ENCODE data around the gene DOCK11. TPM values are rescaled to one million over a fixed set of nuclear protein-coding genes. Genes with fewer than 3 reads are reported as not detected.
"Not testable (repeated sequence)": the region's sequence is repeated elsewhere in the genome, so short reads cannot be mapped to it uniquely, and the experiment has no call there.

Gene DOCK11
- polyA plus RNA-seq, 4 donors = 15.3 to 89.2 (median 26.5) TPM

DNA sequence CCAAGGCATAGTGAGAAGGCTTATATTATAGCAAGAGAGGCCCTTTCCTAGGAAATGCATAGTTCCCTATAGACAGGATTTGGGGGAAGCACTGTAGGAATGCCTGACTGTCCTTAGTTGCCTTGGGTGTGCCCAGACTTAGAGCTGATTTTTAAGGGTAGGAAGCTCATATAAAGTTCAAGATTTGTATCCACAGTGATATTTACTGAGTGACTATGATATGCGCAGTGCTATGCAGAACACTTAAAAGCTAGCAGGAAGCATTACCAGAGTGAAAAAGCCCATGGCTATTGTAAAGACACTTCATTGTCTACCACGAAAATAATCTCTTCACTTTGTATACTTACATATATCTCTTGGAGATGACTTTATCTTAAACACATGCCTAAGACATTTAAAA is 181.7 kb downstream of the DOCK11 start:
- no peak for DNase-seq (ENCODE audit: low read depth in 4 of 4, low spot score in 3 of 4)

GRCh38 chrX:118679290-118679689 is 183.7 kb downstream of the DOCK11 start:
- DNase-seq (ENCODE audit: low read depth in 4 of 4, low spot score in 3 of 4) = no peak

DNA sequence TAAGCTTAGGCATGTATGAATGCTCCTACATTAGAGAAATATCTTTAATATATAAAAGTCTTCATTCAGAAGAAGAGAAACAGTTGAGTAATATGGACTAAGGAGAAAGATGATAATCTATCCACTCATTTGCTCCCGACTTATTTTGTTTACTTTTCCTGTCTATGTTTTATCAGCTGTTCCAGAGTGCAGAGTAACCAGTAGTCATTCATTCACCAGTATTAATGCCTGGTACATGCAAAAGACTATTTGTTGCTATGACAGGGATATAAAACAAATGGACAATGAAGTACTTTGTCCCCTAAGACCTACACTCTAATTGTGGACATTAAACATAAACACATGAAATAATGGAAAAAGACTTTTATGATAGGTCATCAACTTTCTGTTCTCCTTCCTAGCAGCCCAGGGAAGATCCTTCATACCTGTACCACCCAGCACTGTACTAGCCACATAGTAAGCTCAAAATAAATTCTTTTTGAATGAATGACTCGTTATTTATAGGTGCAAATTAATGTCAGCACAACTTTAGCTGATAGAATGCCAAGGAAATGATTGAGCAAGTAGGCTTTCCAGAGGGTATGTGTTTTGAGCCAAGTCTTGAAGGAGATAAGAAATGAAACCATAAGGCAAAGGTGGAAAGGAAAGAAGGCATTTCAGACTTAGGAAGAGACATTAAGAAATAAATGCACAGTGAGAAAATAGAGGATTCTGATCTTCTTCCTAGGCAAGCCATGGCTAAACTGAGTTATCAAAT is 186.8 kb downstream of the DOCK11 start:
- no peak for DNase-seq (ENCODE audit: low read depth in 4 of 4, low spot score in 3 of 4)

DNA sequence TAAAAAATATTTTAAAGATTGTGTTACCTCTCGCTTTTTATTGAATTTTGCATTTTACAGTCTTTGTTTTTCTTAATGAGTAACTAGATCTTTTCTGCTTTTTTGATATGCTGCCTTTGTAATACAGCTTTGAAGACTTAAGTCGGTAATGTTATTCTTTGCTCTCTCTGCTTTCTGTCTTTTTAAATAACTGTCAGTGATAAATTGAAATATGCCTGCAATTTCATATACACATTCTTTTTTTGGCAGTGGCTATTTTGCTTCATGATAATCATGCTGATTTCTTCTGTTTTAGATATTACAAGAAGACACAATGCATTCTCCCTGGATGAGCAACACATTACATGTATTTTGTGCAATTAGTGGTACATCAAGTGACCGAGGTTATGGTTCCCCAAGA is 189.8 kb downstream of the DOCK11 start:
- no peak for DNase-seq (ENCODE audit: low read depth in 4 of 4, low spot score in 3 of 4)

DNA sequence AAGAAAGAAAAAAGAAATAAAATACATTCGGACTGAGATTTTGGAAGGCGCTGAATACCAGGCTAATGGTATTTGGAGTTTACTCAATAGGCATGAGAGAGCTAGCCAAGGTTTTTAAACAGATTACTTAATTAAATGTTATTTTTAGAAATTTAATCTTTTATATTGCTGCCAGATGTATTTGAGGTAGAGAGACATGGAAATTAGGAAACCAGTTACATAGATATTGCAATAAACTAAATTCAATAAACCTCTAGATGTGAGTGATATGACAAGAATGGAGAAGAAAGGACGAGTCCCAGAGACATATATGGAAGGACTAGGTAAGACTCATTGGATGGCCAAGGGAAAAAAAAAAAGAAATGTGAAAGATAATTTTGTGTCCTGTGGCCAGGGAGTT is 193.3 kb downstream of the DOCK11 start:
- no peak for DNase-seq (ENCODE audit: low read depth in 4 of 4, low spot score in 3 of 4)

DNA sequence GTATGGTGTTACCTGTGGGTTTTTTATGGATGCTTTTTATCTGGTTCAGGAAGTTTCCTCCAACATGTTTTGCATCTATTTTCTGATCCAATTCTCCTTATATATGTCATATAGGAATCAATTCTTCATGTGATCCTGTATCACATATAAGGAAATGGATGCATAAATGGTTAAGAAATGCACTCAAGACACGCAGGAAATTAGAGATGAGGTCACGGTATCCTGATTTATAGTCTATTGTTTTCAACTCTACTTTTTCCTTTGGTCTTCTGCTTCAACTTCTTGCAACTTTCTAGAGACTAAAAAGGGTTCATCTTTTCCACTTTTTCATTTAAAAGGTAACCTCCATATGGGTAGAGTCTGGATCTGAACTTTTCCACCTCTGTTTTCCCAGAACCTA is 198.2 kb downstream of the DOCK11 start:
- no peak for DNase-seq (ENCODE audit: low read depth in 4 of 4, low spot score in 3 of 4)

DNA sequence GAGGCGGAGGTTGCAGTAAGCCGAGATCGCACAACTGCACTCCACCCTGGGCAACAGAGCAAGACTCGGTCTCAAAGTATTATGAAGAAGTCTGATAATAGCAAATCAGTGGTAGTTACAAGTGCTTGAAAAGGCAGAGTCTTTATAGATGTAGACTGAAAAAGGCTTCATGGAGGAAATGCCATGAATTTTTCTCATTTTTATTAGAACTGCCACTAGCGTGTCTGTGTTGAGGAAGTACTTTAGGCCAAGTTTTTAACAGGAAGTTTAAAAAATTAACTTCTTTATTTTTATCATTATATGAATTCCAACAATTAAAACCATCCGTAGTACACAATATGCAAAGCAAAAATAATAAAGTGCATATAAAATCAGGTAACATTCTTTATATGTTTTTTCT is 199.0 kb downstream of the DOCK11 start:
- no peak for DNase-seq (ENCODE audit: low read depth in 4 of 4, low spot score in 3 of 4)

DNA sequence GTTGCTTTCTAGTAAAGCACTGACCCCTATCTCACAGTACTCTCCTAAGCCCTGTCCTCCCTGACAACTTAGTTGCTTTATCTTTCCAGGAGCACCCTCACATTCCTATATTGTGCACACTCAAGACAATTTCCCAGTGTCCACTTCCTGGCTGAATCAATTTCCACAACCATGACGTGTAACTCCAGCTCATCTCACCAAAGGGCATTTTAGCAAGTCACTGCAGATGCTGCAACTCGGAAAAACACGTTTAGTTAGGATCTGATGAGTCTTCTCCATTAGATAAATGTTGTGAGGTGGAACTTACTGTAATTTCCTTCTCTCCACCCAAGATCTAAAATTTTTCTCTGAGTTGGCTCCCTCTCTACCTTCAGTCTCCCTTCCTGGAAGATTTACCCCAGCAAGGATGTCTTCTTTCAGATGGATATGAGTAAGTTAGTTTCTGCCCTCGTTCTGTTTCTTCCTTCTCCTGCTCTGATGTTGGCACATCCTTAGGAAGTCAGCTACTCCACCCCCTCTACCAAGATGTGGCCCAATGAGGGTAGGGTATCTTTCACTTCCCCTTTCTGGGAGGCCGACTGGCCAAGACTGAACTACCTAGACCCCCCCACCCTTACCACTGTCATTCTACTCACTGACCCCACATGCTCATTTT is 203.0 kb downstream of the DOCK11 start:
- no peak for DNase-seq (ENCODE audit: low read depth in 4 of 4, low spot score in 3 of 4)

DNA sequence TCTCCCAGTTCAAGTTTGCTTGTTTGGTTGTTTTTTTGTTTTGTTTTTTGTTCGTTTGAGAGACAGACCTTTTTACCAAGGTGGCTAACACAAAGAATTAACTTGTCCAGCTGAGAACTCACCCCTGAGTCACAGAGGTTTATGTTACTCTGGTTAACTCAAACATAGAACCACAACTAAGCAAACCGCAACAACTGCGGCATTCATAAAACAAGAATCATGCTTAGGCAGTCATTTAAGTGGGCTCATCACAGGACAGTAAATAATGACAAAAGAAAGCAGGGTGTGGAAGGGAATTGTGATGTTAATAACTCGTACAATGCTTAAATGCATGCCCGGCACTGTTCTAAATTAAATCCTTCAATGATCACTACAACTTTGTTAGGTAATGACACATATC is 207.1 kb downstream of the DOCK11 start:
- no peak for DNase-seq (ENCODE audit: low read depth in 4 of 4, low spot score in 3 of 4)

- DNase-seq (ENCODE audit: low read depth in 4 of 4, low spot score in 3 of 4) = no peak
These were observed 211.1 kb downstream of the DOCK11 start for GRCh38 chrX:118706681-118707080.

DNA sequence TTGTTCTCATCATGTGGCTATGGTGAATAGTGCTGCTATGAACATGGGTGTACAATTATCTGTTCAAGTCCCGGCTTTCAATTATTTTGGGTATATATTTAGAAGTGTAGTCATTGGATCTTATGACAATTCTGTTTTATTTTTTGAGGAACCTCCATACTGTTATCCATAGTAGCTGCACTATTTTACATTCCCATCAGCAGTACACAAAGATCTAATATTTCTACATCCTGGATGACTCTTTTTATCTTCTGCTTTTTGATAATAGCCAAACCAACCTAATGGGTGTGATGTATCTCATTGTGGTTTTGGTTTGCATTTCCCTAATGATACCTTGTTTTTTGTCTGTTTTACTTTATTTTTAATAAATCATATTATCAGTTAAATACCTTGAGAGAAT is 218.9 kb downstream of the DOCK11 start:
- DNase-seq (ENCODE audit: low read depth in 4 of 4, low spot score in 3 of 4) = no peak

DNA sequence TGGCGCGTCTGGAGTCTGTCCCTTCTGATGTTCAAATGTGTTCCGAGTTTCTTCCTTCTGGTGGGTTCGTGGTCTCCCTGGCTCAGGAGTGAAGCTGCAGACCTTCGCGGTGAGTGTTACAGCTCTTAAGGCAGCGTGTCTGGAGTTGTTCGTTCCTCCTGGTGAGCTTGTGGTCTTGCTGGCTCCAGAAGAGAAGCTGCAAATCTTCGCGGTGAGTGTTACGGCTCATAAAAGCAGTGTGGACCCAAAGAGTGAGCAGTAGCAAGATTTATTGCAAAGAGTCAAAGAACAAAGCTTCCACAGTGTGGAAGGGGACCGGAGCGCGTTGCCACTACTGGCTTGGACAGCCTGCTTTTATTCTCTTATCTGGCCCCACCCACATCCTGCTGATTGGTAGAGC is 220.3 kb downstream of the DOCK11 start:
- DNase-seq (ENCODE audit: low read depth in 4 of 4, low spot score in 3 of 4) = not testable (repeated sequence)

DNA sequence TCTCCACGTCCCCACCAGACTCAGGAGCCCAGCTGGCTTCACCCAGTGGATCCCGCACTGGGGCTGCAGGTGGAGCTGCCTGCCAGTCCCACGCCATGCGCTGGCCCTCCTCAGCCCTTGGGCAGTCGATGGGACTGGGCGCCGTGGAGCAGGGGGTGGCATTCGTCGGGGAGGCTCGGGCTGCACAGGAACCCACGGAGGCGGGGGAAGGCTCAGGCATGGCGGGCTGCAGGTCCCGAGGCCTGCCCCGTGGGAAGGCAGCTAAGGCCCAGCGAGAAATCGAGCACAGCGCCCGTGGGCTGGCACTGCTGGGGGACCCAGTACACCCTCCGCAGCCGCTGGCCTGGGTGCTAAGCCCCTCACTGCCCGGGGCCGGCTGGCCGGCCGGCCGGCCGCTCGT is 221.2 kb downstream of the DOCK11 start:
- not testable (repeated sequence) for DNase-seq (ENCODE audit: low read depth in 4 of 4, low spot score in 3 of 4)

DNA sequence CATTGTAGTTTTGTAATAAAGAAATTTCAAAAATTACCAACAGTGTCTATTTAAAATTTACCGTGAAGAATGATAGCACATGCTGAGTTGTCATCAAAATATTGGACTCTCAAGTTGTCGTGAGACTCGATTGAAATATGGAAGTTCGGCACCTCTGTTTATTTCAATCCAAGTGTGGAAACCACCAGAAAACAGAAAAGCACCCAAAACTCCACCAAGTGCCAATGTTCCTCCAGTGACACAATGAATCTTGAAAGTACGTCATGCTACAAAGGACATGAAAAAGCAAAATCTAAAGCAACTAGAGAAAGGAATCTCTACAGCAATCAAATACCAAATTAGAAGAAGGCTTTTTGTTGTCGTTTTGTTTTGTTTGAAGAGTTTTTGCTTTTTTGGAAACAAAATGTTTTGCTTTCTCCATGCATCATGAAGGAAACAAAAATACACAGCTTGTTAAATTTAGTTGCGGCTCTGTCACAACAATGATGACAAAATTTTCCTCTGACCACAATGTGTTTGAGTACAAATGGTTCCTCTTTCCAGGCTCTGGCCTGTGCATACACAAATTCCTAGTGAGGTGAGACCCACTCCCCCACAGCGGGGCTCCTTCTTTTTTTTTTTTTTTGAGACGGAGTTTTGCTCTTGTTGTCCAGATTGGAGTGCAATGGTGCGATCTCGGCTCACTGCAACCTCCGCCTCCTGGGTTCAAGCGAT is 222.2 kb downstream of the DOCK11 start:
- DNase-seq (ENCODE audit: low read depth in 4 of 4, low spot score in 3 of 4) = no peak

DNA sequence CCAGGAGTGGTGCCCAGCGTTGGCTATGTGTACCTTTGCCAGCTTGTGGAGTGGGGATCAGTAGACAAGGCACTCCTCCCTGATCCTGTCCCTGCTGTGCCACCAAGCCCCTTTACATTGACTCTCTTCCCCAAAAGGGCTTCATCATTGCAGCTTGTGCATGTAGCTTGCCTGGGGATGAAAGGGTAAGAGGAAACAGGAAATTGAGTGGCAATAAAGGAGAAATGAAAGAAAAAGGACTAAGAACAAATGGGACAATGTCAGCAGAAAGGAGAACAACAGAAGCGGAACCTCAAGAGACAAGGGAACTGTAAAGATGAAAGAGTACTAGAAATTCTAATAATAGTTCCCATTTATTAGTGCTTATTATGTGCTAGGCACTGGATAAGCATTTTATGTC is 223.1 kb downstream of the DOCK11 start:
- DNase-seq (ENCODE audit: low read depth in 4 of 4, low spot score in 3 of 4) = no peak

DNA sequence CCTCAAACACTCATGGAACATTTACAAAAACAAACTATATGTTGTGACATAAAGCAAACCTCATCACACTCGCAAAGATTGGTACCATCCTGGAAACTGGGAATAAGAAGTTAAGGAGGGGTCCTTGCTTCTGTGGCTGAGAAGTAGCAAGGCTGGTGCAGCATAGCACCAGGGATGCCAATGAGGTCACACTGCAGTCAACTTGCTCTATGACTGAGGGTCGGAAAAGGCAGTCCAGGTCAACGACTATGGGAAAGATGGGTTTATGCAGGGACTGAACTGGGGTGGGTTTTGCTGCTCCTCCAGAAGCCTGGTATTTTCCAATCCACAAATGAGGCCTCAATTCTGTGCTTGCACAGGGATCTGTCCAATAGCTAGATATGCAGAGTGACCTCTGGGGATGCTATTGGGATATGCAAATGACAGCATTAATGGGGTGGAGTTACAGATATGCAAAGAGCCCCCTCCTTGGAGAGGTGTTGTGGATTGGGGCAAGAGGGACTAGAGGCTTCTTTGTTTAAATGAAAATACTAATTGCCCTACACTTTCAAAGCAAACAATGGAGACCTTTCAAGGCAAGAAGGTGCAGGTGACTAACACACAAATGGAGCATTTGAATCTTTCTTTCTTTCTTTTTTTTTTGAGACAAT is 224.6 kb downstream of the DOCK11 start:
- DNase-seq (ENCODE audit: low read depth in 4 of 4, low spot score in 3 of 4) = no peak

GRCh38 chrX:118723376-118723775 is 227.8 kb downstream of the DOCK11 start:
- no peak for DNase-seq (ENCODE audit: low read depth in 4 of 4, low spot score in 3 of 4)

DNA sequence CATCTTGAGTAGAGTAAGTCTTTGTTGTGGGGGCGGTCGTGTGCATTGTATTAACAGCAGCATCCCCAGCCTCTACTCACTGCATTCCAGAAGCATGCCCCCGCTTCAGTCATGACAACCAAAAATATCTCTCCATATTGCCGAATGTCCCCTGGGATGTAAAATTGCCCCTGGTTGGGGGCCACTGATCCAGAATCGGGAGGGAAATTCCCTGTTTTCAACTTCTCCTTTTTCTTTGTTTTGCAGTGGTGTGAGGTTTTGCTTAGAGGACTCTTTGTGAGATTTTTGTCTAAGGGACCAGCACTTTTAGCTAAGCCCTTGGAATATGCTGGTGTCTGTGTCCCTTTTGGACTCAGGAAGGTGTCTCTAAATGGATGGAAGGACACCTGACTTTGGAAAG is 228.8 kb downstream of the DOCK11 start:
- no peak for DNase-seq (ENCODE audit: low read depth in 4 of 4, low spot score in 3 of 4)

DNA sequence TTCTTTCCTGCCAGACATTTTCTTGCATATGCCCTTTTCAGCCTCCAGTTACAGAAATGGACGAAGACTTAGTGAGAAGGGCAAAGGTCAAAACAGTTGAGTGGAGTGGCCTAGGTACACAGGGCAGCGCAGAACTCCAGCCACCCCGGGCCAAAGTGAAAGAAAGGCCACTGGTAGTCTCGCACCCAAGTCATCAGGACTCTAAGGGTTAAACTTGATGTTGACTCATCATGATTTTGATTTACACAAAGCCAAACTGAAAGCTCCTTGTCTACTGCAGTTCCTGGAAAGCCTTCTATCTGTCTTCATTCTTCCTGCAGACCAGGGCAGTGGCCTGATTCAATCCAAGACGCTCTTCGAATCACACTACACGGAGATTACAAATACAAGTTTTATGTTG is 229.2 kb downstream of the DOCK11 start:
- no peak for DNase-seq (ENCODE audit: low read depth in 4 of 4, low spot score in 3 of 4)

DNA sequence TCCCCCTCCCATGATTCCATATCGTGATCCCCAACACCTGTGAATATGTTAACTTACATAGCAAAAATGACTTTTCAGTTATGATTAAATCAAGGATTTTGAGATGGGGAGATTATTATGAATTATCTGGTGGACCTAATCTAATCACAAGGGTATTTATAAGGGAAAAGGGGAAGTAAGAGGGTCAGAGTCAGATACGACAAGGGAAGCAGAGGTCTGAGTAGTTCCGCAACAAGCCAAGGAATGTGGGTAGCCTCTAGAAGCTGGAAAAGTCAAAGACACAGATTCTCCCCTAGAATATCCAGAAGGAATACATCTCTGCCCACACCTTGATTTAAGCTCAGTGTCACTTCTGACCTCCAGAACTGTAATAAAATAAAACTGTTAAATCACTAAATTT is 230.8 kb downstream of the DOCK11 start:
- no peak for DNase-seq (ENCODE audit: low read depth in 4 of 4, low spot score in 3 of 4)

Data from left renal pelvis (tissue), 4 donors.